Measurements from ENCODE around the gene FGR. TPM values are rescaled to one million over a fixed set of nuclear protein-coding genes. Genes with fewer than 3 reads are reported as not detected.
A peak's percentile ranks its signal among the peaks of the same experiment; 100 is the strongest.

The FGR gene
- total RNA-seq, 1 experiment from 2014 or later = not detected

DNA sequence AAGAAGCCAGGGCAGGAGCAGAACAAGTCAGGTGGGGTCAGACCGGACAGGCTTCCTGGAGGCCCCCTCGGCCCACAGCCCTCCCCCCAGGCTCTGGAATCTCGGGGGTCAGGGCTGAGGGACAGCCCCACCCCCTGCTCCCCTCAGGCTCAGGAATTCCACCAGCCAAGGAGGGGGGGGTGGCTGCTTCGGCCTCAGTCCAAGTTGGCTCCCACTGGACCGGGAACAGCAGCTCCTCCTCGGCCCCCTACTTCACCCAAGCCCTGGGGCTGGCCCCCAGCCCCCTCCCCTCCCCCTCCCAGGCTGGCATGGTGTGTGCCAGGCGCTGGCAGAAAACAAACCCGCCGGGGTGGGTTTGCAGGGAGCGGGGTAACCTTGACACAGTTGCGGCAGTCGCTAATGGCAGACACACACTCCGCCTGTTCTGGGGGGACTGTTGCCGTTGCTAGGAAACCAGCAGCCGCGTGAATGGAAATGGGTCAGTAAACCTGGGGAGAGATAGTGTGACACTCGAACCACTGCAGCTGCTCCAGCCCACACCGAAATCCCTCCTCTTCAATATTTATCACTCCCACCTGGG, 63.5 kb downstream of the FGR start:
- TF ChIP-seq, protein P1, sequence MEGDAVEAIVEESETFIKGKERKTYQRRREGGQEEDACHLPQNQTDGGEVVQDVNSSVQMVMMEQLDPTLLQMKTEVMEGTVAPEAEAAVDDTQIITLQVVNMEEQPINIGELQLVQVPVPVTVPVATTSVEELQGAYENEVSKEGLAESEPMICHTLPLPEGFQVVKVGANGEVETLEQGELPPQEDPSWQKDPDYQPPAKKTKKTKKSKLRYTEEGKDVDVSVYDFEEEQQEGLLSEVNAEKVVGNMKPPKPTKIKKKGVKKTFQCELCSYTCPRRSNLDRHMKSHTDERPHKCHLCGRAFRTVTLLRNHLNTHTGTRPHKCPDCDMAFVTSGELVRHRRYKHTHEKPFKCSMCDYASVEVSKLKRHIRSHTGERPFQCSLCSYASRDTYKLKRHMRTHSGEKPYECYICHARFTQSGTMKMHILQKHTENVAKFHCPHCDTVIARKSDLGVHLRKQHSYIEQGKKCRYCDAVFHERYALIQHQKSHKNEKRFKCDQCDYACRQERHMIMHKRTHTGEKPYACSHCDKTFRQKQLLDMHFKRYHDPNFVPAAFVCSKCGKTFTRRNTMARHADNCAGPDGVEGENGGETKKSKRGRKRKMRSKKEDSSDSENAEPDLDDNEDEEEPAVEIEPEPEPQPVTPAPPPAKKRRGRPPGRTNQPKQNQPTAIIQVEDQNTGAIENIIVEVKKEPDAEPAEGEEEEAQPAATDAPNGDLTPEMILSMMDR (conservative IDR thresholded peaks at IDR 0.05) = no peak
- no peak for TF ChIP-seq EZH2 (IDR thresholded peaks at IDR 0.05; ENCODE audit: low read depth)
- intact Hi-C loops (cut with micrococcal nuclease; ENCODE audit: unreplicated experiment) = no loop called here
- no TSS peak for BruUV-seq (replicated peaks)
- peaks cover 4% of the 10 kb centered on the region; the same call in 1 of the 2 replicates for H3K79me2 ChIP-seq (ENCODE audit: low read depth)
- CTCF ChIA-PET = interaction anchor here (0.6 to 1.2 kb wide), 4 partner anchors 9 to 93 kb away, joined by 3 to 10 read pairs (median 4); no protein-coding TSS in a partner anchor
- H3K4me2 ChIP-seq = no peak overlapping the region
- H3K9me3 ChIP-seq (ENCODE audit: insufficient read depth, low read depth) = no peaks in the 10 kb centered on the region
- no peaks in the 10 kb centered on the region for H4K20me1 ChIP-seq (ENCODE audit: insufficient read depth)
- no peaks in the 10 kb centered on the region for H3K36me3 ChIP-seq (ENCODE audit: low read depth)
- H3K4me3 ChIP-seq = no peak overlapping the region
- H3K27me3 ChIP-seq (ENCODE audit: insufficient read depth, low read depth) = no peaks in the 10 kb centered on the region
- H3K4me1 ChIP-seq (replicated peaks; ENCODE audit: insufficient read depth) = peaks cover 13% of the 10 kb centered on the region
- DNase-seq = no peak
- H2AFZ ChIP-seq = no peak overlapping the region
- no peaks in the 10 kb centered on the region for H3K9me2 ChIP-seq (ENCODE audit: insufficient read depth)
- POLR2A ChIA-PET (ENCODE audit: unreplicated experiment) = interaction anchor here (0.5 kb wide), 1 partner anchor 20 kb away, joined by 4 read pairs; no protein-coding TSS in a partner anchor
- H3K27ac ChIP-seq = no peak overlapping the region
- H3F3A ChIP-seq (ENCODE audit: insufficient read depth, low read depth) = peaks cover 4% of the 10 kb centered on the region; the same call in 1 of the 2 replicates

DNA sequence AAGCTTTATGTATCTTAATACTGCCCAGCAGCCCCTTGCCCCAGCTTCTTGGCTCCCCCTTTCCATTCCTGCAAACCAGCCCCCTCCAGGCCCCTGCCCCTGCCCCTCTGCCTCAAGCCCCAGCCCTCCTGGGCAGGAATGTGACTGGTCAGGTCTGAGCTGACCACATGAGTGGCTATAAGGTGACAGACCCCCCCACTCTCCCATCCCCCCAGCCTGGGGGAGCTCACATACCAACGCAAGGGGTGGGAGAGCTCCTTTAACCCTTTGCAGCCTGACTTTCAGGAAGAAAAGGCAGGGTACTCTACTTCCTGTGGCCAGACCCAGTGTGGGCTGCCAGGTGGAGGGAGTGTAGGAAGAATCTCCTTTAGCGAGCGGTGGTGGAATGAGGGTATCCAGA, 64.2 kb downstream of the FGR start:
- no peak overlapping the region for H2AFZ ChIP-seq
- no peaks in the 10 kb centered on the region for H3K9me2 ChIP-seq (ENCODE audit: insufficient read depth)
- H3K36me3 ChIP-seq (ENCODE audit: low read depth) = no peaks in the 10 kb centered on the region
- peaks cover 4% of the 10 kb centered on the region; the same call in 1 of the 2 replicates for H3F3A ChIP-seq (ENCODE audit: insufficient read depth, low read depth)
- H3K4me1 ChIP-seq (replicated peaks; ENCODE audit: insufficient read depth) = peaks cover 13% of the 10 kb centered on the region
- no peaks in the 10 kb centered on the region for H3K27me3 ChIP-seq (ENCODE audit: insufficient read depth, low read depth)
- H3K79me2 ChIP-seq (ENCODE audit: low read depth) = peaks cover 4% of the 10 kb centered on the region
- no peaks in the 10 kb centered on the region for H4K20me1 ChIP-seq (ENCODE audit: insufficient read depth)
- H3K4me3 ChIP-seq = no peak overlapping the region
- no TSS peak for BruUV-seq (replicated peaks)
- H3K9me3 ChIP-seq (ENCODE audit: insufficient read depth, low read depth) = no peaks in the 10 kb centered on the region
- H3K27ac ChIP-seq = no peak overlapping the region
- ChIA-PET CTCF (interaction anchor here (0.6 to 1.2 kb wide), 4 partner anchors 10 to 93 kb away, joined by 3 to 10 read pairs (median 4); no protein-coding TSS in a partner anchor), POLR2A (ENCODE audit: unreplicated experiment) (interaction anchor here (0.7 kb wide), 2 partner anchors 8 to 202 kb away, joined by 6 read pairs; partner anchors contain the start of gene STX12)
- H3K4me2 ChIP-seq = 0 out of 2 replicates have a peak overlapping the region, but pooled peaks have one; percentile 2
- TF ChIP-seq EZH2 (IDR thresholded peaks at IDR 0.05; ENCODE audit: low read depth) = no peak
- TF ChIP-seq, protein P1 (conservative IDR thresholded peaks at IDR 0.05) = no peak
- DNase-seq = peak in 1 of 2 experiments; percentile 52
- intact Hi-C loops (cut with micrococcal nuclease; ENCODE audit: unreplicated experiment) = no loop called here

GRCh38 chr1:27570356-27570755, 64.6 kb downstream of the FGR start:
- BruUV-seq (replicated peaks) = no TSS peak
- no peak overlapping the region for H2AFZ ChIP-seq
- no peaks in the 10 kb centered on the region for H4K20me1 ChIP-seq (ENCODE audit: insufficient read depth)
- H3K4me1 ChIP-seq (replicated peaks; ENCODE audit: insufficient read depth) = peaks cover 16% of the 10 kb centered on the region
- CTCF ChIA-PET = interaction anchor here (0.6 to 1.2 kb wide), 3 partner anchors 13 to 30 kb away, joined by 3 to 10 read pairs (median 5); no protein-coding TSS in a partner anchor
- no peak overlapping the region for H3K4me2 ChIP-seq
- H3K4me3 ChIP-seq = no peak overlapping the region
- H3K9me2 ChIP-seq (ENCODE audit: insufficient read depth) = no peaks in the 10 kb centered on the region
- no peak overlapping the region for H3K27ac ChIP-seq
- POLR2A ChIA-PET (ENCODE audit: unreplicated experiment) = interaction anchor here (0.7 kb wide), 2 partner anchors 8 to 202 kb away, joined by 6 read pairs; partner anchors contain the start of gene STX12
- no peaks in the 10 kb centered on the region for H3K36me3 ChIP-seq (ENCODE audit: low read depth)
- TF ChIP-seq, protein P1 (conservative IDR thresholded peaks at IDR 0.05) = no peak
- TF ChIP-seq EZH2 (IDR thresholded peaks at IDR 0.05; ENCODE audit: low read depth) = no peak
- H3K9me3 ChIP-seq (ENCODE audit: insufficient read depth, low read depth) = no peaks in the 10 kb centered on the region
- H3K79me2 ChIP-seq (ENCODE audit: low read depth) = peaks cover 7% of the 10 kb centered on the region
- DNase-seq = no peak
- intact Hi-C loops (cut with micrococcal nuclease; ENCODE audit: unreplicated experiment) = no loop called here
- H3F3A ChIP-seq (ENCODE audit: insufficient read depth, low read depth) = peaks cover 4% of the 10 kb centered on the region; the same call in 1 of the 2 replicates
- no peaks in the 10 kb centered on the region for H3K27me3 ChIP-seq (ENCODE audit: insufficient read depth, low read depth)

Data from PC-9 (cell line).